IPS-15b (cell line): ENCODE data around the gene OTOP3.

Experiments used
- H3K27me3 ChIP-seq: one replicate; pipeline ENCODE4 v1.6.1; 2013; ENCODE audit warnings: low read length; ENCODE audit not compliant: control insufficient read depth, insufficient read depth
- H3K36me3 ChIP-seq: one replicate; pipeline ENCODE4 v1.6.1; 2013; ENCODE audit warnings: low read length; ENCODE audit not compliant: control insufficient read depth, insufficient read depth
- H3K4me1 ChIP-seq: one replicate; pipeline ENCODE4 v1.6.1; 2013; ENCODE audit warnings: mild to moderate bottlenecking, low read length; ENCODE audit not compliant: control insufficient read depth, insufficient read depth
- H3K4me3 ChIP-seq: one replicate; pipeline ENCODE4 v1.5.1; 2013; ENCODE audit warnings: low read depth, low read length
- H3K9ac ChIP-seq: one replicate; pipeline ENCODE4 v1.6.1; 2013; ENCODE audit warnings: low read depth, mild to moderate bottlenecking, low read length
- H3K9me3 ChIP-seq: one replicate; pipeline ENCODE4 v1.6.1; 2013; ENCODE audit warnings: mild to moderate bottlenecking, low read length; ENCODE audit not compliant: control insufficient read depth, insufficient read depth

Gene OTOP3

GRCh38 chr17:74919440-74920305 lies 16.0 kb upstream of the OTOP3 start:
- H3K4me3 ChIP-seq: no peak overlapping the region
- H3K4me1 ChIP-seq: peaks cover 3% of the 10 kb centered on the region
- peaks cover 3% of the 10 kb centered on the region for H3K36me3 ChIP-seq
- no peak overlapping the region for H3K9ac ChIP-seq
- H3K27me3 ChIP-seq: peaks cover 27% of the 10 kb centered on the region
- H3K9me3 ChIP-seq: no peaks in the 10 kb centered on the region

DNA sequence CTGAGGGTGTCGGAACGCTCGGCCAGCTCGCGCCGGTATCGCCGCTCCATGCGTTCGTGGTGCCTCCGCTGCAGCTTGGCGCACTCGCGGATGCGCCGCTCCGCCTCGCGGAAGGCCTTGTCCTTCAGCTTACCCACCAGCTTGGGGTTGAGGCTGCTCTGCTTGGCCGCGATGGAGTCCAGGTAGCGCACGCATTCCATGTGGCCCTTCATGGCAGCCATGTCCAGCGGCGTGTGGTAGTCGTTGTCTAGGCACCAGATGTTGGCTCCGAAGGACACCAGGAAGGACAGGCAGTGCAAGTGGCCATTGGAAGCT lies 15.4 kb upstream of the OTOP3 start:
- Histone ChIP-seq H3K27me3 (peaks cover 33% of the 10 kb centered on the region), H3K4me1 (peaks cover 3% of the 10 kb centered on the region), H3K9me3 (no peaks in the 10 kb centered on the region), H3K9ac (no peak overlapping the region), H3K4me3 (no peak overlapping the region), H3K36me3 (peaks cover 3% of the 10 kb centered on the region)

DNA sequence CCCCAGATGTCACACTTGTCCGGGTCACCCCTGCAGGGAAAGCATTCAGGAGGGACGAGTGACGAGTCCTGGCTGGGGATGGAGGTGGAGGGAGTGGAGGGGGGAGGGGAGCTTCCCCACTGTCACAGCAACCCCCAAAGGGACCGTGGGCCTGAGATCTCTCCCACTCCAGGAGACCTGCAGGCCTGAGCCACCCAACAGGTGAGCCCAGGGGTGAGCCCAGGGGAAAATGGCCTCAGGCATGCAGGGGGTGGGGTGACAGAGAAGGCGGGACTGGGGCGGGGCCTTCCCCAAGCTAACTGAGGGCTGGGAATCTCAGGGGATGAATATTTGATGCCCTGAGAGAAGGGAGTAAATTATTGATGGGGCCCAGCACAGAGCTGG lies 15.1 kb upstream of the OTOP3 start:
- peaks cover 3% of the 10 kb centered on the region for H3K36me3 ChIP-seq
- H3K27me3 ChIP-seq: peaks cover 37% of the 10 kb centered on the region
- peaks cover 3% of the 10 kb centered on the region for H3K4me1 ChIP-seq

DNA sequence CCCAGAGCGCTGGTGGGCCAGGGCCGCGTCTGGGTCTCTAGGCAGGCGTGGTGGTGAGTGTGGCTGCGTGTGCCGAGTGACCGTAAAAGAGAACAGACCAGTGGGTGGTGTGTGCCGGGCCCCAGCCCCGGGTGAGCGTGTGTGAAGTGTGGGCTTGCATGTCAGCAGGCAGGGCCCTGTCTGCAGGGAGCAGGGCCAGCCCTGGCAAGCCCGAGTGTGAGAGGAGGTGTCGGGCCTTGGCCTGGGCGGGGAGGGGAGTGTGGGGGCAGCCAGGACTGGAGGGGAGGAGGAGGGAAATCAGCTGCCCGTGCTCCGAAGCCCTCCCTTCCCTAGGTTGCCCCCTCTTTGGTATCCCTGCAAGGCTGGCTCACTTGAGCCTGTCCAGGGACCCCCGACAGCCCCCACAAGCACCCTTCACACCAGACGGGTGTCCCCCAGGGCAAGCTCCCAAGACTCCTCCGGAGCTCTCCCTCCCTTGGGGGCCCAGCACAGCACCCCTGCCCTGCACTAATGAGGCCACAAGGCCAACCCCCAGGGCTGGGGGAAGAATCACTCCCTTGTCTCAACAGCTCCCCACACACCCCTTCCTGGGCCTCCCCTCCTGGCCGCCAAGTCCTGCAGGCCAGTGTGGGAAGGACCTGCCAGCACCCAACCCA lies 14.5 kb upstream of the OTOP3 start:
- no peak overlapping the region for H3K9ac ChIP-seq
- H3K4me1 ChIP-seq: peaks cover 3% of the 10 kb centered on the region
- no peak overlapping the region for H3K4me3 ChIP-seq
- no peaks in the 10 kb centered on the region for H3K9me3 ChIP-seq
- H3K36me3 ChIP-seq: peaks cover 3% of the 10 kb centered on the region
- H3K27me3 ChIP-seq: peaks cover 42% of the 10 kb centered on the region

More for the DNA sequence above, 15.1 kb upstream of the OTOP3 start:
- H3K4me3 ChIP-seq: no peak overlapping the region
- H3K9me3 ChIP-seq: no peaks in the 10 kb centered on the region
- no peak overlapping the region for H3K9ac ChIP-seq

GRCh38 chr17:74921769-74922168 lies 13.9 kb upstream of the OTOP3 start:
- peaks cover 48% of the 10 kb centered on the region for H3K27me3 ChIP-seq
- peaks cover 3% of the 10 kb centered on the region for H3K4me1 ChIP-seq
- H3K36me3 ChIP-seq: peaks cover 3% of the 10 kb centered on the region
- H3K9ac ChIP-seq: no peak overlapping the region
- H3K4me3 ChIP-seq: no peak overlapping the region
- H3K9me3 ChIP-seq: no peaks in the 10 kb centered on the region

DNA sequence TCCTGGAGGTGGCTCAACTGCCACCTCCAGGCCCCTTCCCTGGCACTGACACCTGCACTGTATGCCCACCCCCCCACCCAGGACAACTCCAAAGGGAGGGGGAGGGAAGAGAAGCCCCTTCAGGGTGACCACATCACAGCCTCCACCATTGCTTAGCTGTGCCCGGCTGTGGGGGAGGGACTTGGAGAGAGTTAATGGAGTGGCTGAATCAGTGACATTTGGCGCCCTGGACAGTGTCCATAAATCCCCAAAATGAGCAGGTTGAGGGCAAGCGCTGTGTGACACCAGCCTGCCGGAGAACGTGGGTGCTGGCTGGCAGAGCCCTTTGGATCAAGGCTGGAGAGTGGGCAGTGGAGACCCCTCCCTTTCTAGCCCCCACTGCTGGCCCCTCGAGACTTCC lies 13.5 kb upstream of the OTOP3 start:
- Histone ChIP-seq H3K4me3 (peak overlapping the region; percentile 62), H3K27me3 (peaks cover 52% of the 10 kb centered on the region), H3K9me3 (no peaks in the 10 kb centered on the region), H3K4me1 (peaks cover 3% of the 10 kb centered on the region), H3K36me3 (peaks cover 3% of the 10 kb centered on the region), H3K9ac (no peak overlapping the region)

- peaks cover 59% of the 10 kb centered on the region for H3K27me3 ChIP-seq
- H3K36me3 ChIP-seq: peaks cover 3% of the 10 kb centered on the region
- peaks cover 3% of the 10 kb centered on the region for H3K4me1 ChIP-seq
- peak within 1 kb of the TSS; percentile 24 for H3K9ac ChIP-seq
- no peaks in the 10 kb centered on the region for H3K9me3 ChIP-seq
- H3K4me3 ChIP-seq: peak within 1 kb of the TSS; percentile 64
Measured at GRCh38 chr17:74922694-74923537, 12.8 kb upstream of the OTOP3 start, which contains the start of gene USH1G. Gene USH1G, minus strand, starts transcription at chr17:74923255. Its CDS starts 182 bp downstream, at chr17:74923073.

DNA sequence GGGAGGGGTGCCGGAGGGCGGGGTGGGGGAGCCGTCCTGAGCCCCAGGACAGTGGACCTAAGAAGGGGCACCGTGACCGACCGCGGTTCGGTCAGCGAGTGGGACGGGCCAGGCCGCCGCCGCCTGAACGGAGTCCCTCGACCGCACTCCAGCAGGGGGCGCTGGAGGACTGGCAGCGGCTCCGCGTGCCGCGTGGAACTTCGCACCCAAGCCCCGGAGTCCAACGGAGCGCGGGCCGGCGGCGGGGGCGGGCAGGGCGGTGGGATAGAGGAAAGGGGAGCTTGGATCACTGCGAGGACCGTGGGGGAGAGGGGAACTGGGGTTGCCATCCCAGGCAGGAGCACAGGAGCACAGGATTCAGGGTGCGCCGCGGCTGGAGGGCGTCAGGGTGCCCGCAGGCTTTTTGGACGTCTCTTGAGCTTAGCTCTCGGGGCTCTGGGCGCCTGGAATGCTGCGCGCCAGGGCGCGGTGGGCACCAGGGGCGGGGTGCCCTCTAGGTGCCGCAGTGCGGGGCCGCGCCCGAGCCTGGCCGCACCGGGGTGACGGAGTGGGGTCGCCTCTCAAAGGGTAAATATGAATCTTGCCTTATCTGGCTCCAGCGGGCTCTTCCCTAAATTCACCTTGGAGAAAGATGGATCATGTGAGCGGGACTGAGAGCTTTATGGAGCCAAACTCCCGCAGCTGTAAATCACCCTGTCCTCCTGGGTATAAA lies 12.0 kb upstream of the OTOP3 start:
- Histone ChIP-seq H3K4me3 (peak overlapping the region; percentile 64), H3K36me3 (peaks cover 3% of the 10 kb centered on the region), H3K9ac (no peak overlapping the region), H3K4me1 (peaks cover 3% of the 10 kb centered on the region), H3K27me3 (peaks cover 60% of the 10 kb centered on the region), H3K9me3 (no peaks in the 10 kb centered on the region)

DNA sequence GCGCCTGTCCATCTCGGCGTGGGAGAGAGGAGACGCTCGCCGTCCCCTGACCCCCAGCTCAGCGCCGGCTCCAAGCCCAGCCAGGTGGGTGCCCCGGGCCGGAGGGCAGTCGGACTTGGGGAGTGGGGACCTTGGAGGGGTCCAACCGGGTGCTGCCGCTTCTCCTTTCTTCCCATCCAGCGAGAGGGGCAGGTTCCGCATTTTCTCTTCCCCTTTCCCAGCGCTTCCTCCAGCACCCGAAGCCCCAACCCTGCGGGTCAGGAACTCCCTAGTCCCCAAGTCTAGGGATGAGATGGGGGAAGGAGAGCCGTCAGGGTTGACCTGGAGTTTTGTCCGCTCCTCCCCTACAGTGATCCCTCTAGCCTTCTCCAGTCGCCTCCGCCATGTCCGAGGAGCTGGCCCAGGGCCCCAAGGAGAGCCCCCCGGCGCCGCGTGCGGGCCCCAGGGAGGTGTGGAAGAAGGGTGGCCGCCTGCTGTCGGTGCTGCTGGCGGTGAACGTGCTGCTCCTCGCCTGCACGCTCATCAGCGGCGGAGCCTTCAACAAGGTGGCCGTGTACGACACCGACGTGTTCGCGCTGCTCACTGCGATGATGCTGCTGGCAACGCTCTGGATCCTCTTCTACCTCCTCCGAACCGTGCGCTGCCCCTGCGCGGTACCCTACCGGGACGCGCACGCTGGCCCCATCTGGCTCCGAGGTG lies 11.3 kb upstream of the OTOP3 start, which contains the start of gene OTOP2:
Gene OTOP2, plus strand, starts transcription at position 24 of the 699 bp plus-strand sequence. Its CDS starts 360 bp downstream, at position 384.
- H3K9ac ChIP-seq: no peak within 1 kb of the TSS
- H3K4me3 ChIP-seq: peak within 1 kb of the TSS; percentile 64
- H3K4me1 ChIP-seq: peaks cover 3% of the 10 kb centered on the region
- H3K27me3 ChIP-seq: peaks cover 64% of the 10 kb centered on the region
- H3K9me3 ChIP-seq: no peaks in the 10 kb centered on the region
- H3K36me3 ChIP-seq: peaks cover 3% of the 10 kb centered on the region

DNA sequence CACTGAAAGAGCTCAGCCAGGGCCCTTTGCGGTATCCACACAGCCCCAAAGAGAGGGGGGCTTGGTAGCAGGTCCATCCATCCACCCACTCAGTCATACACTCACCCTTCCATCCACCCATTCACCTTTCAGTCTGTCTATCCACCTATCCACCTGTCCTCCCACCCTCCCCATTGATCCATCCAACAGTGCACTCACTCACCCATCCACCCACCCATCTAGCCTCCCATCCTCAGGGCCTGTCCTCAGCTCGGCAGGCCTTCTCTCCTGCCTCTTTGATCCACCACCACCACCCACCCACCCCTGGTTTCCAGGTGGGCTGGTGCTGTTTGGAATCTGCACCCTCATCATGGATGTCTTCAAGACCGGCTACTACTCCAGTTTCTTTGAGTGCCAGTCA lies 10.5 kb upstream of the OTOP3 start:
- Histone ChIP-seq H3K27me3 (peaks cover 63% of the 10 kb centered on the region), H3K4me3 (peak overlapping the region; percentile 64), H3K9me3 (no peaks in the 10 kb centered on the region), H3K9ac (no peak overlapping the region), H3K36me3 (no peaks in the 10 kb centered on the region), H3K4me1 (peaks cover 3% of the 10 kb centered on the region)
